Measurements from ENCODE around the gene PCDH1. TPM values are rescaled to one million over a fixed set of nuclear protein-coding genes. Genes with fewer than 3 reads are reported as not detected.

The PCDH1 gene
- total RNA-seq, 1 donor from 2014 or later = 143 TPM

DNA sequence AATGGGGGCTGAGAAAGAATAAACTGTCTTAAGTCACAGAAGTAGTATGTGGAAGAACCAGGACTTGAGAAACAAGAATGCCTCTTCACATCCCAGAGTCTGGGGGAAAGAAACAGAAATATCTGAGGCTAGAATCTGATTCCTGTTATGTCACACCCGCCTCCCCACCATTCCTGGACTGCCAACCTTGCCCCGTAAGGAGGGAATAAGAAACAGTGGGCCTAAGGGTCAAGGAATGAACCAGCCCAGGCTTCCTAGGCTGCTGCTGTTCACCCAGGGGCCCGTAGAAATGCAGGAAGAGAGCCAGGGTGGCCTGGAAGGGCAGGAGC lies 4.3 kb downstream of the PCDH1 start:
- DNase-seq (ENCODE audit: low read depth, low spot score) = no peak

DNA sequence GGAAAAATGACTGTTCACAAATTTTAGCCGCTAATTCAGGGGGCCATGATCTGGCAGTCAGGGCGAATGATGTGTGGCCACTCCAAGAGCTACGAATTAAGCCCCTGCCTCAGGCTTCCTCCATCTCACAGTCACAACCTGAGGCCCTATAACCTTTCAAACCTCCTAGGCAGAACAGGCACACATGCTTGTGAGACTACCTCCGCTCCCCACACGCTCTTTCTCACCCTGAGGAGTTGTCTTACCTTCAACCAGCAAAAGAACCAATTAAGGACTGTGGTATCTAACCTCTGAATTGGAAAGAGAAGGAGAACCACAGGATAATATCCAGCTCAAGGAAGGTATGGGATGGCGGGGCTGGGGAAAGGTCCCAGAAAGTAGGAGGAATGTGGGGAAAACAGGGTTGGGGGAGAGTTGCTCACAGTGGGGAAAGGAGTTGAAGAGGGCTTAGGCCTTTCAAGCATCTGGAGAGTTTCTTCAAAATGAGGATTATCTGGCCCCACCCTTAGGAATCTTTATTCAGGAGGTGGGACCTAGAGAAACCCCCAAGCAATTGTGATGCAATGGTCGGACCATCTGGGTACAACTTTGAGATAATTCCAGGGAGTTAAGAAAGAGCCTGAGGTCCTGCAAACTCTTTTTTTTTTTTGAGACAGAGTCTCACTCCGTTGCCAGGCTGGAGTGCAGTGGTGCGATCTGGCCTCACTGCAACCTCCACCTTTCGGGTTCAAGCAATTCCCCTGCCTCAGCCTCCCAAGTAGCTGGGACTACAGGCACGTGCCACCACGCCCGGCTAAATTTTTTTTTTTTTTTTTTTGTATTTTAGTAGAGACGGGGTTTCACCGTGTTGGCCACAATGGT lies 5.5 kb downstream of the PCDH1 start:
- DNase-seq (ENCODE audit: low read depth, low spot score) = no peak

- no peak for DNase-seq (ENCODE audit: low read depth, low spot score)
Observed at GRCh38 chr5:141871870-141872269, 6.3 kb downstream of the PCDH1 start.

DNA sequence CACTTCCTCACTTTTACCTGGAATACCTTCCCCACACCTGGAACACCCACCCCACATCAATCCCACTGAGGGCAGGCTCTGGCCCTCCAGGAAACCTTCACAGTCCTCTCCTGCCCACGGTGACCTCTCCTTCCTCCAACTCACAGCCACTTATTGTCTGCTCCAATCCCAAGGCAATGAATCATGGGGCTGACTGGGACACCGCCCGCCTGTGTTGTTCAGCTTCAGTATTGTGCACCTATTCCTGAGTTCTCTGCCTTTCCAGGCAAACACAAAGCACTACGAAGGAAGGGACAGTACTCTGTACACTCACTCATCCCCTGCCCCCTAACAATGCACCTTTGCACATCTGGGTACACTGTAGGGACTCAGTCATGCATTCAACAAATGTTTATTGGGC lies 7.3 kb downstream of the PCDH1 start:
- DNase-seq (ENCODE audit: low read depth, low spot score) = peak; percentile 46

- DNase-seq (ENCODE audit: low read depth, low spot score) = no peak
Observed at GRCh38 chr5:141870228-141870627, 8.0 kb downstream of the PCDH1 start.

- no peak for DNase-seq (ENCODE audit: low read depth, low spot score)
Observed at GRCh38 chr5:141869514-141869913, 8.7 kb downstream of the PCDH1 start.

DNA sequence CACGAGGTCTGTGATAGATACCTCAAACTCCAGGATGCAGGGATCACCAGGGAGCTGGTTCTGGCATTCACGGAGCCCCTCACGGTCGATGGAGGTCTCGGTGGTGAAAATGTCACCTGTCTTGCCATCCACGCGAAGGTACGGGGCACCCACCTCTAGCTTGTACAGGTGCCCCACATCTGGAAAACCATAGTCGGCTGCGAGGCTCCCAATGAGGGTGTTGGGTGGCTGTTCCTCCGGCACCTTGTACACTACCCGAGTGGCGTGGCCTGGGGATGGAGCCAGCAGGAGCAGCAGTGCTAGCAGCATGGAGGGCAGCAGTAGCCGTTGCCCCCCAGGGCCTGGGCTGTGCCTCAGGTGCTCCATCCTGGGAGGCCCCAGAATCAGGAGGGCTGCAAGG lies 9.2 kb downstream of the PCDH1 start:
- DNase-seq (ENCODE audit: low read depth, low spot score) = no peak

DNA sequence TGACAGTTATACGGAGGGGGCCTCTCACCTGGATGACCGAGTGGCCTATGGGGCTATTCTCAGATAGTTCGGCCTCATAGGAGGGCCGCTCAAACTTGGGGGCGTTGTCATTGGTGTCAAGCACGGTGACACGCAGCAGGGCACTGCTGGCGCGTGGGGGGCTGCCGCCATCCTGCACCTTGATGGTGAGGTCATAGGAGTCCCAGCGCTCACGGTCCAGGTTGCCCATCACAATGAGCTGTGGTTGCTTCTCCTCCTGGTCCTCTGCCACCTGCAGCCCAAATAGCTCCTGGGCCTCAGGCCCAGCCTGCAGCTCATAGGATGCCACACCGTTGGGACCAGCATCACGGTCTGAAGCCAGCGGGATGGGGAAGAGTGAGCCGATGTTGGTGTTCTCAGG lies 9.7 kb downstream of the PCDH1 start:
- DNase-seq (ENCODE audit: low read depth, low spot score) = no peak

DNA sequence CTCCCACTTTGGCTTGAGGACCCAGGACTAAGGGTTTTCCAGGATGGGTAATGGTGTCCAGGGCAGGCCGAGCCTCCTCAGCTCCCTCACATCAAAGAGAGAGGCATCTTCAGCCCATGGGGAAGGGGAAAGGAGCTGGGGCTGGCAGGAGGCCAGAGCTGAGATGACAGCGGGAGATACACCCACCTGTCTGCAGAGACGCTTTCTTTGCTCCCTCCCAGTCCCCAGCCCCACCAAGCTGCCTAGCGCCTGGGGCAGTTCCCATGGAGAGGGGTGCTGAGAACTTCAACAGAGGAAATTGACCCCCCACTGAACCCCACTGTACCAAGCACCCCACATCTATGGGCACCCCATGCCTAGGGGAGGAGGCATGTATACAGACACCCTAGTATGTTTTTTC lies 10.6 kb downstream of the PCDH1 start:
- DNase-seq (ENCODE audit: low read depth, low spot score) = no peak

DNA sequence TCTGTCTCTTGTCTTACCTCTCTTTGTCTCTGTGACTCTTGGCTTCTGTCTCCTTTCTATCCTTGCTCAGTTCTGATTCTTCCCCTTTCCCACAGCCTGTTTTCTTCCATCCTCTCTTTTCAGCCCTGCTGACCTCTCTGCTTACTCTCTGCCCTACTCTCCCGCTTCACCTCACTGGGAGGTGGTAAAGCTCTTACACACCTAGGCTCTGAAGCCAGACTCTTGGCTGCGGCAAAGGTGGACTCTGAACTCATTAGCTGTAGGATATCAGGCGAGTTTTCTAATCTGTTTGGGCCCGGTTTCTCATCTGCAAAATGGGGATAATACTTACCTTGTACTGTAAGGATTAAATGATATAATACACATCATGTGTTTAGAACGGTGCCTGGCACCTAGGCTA lies 11.1 kb downstream of the PCDH1 start:
- DNase-seq (ENCODE audit: low read depth, low spot score) = no peak

DNA sequence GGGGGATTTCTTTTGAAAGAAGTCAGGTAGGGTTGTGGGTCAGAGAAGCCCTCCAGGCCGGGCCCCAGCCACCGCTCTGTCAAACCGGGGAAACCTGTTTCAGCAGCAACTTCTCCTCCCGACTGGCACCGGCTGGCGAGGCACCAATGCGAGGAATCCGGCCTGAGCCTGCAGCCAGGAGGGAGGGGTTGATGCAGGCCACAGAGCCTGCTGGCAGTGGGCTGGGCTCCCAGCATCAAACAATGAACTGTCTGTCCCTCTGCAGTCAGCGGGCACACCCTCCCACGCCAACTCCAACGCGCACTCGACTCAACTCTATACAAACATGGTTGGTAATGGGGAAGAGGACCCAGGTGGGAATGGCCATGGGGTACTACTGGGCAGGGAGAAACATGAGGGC lies 12.1 kb downstream of the PCDH1 start:
- DNase-seq (ENCODE audit: low read depth, low spot score) = no peak

- no peak for DNase-seq (ENCODE audit: low read depth, low spot score)
Observed at GRCh38 chr5:141865406-141865805, 12.8 kb downstream of the PCDH1 start.

- DNase-seq (ENCODE audit: low read depth, low spot score) = no peak
Observed at GRCh38 chr5:141864371-141865370, 13.5 kb downstream of the PCDH1 start.

- DNase-seq (ENCODE audit: low read depth, low spot score) = no peak
Observed at GRCh38 chr5:141863569-141864178, 14.5 kb downstream of the PCDH1 start.

DNA sequence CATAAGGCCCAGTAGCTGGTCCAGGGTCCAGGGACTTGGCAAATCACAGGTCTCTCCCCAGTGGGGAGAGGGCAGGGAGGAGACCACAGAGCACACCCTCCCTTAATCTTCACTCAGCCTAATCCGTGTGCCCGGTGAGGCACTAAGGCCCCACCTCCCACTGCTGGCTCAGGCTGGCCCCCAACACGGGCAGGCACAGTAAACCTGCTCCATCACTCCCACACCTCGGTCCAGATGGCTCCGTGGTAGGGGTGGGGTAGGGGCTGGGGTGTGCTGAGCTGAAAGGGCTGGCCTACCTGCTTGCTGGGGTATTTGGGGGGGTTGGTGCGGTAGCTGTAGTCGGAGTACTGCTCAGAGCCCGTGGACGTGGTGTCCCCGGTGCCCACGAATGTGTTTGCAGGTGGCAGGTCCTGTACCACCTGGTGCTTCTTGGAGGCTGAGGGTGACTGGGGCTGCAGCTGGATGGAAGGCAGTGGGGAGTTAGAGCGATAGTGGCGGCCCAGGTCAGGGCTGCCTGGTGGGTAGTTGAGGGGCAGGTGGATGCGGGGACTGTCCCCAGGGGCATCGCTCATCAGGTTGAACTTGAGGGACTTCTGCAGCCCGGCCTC lies 15.2 kb downstream of the PCDH1 start:
- DNase-seq (ENCODE audit: low read depth, low spot score) = no peak

GRCh38 chr5:141861194-141861593 lies 17.0 kb downstream of the PCDH1 start:
- DNase-seq (ENCODE audit: low read depth, low spot score) = no peak

GRCh38 chr5:141858079-141858765 lies 20.0 kb downstream of the PCDH1 start:
- no peak for DNase-seq (ENCODE audit: low read depth, low spot score)

DNA sequence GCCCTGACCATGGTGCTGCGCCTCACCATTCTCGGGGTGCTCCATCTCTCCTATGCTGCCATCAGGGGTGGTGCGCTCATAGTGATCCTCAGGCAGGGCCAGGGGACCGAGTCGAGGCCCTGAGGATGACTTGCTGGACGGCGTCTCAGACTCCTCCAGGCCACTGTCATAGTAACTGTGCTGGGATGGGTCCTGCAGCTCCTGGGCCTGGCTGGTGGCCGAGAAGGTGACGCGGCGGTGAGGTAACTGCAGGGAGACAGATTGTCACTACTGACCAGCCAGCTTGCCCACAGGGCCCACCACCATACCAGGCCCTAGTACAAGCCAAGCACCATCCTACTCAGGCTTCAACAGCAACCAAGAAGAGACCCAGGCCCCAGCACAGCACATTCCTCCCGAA lies 21.0 kb downstream of the PCDH1 start:
- no peak for DNase-seq (ENCODE audit: low read depth, low spot score)

DNA sequence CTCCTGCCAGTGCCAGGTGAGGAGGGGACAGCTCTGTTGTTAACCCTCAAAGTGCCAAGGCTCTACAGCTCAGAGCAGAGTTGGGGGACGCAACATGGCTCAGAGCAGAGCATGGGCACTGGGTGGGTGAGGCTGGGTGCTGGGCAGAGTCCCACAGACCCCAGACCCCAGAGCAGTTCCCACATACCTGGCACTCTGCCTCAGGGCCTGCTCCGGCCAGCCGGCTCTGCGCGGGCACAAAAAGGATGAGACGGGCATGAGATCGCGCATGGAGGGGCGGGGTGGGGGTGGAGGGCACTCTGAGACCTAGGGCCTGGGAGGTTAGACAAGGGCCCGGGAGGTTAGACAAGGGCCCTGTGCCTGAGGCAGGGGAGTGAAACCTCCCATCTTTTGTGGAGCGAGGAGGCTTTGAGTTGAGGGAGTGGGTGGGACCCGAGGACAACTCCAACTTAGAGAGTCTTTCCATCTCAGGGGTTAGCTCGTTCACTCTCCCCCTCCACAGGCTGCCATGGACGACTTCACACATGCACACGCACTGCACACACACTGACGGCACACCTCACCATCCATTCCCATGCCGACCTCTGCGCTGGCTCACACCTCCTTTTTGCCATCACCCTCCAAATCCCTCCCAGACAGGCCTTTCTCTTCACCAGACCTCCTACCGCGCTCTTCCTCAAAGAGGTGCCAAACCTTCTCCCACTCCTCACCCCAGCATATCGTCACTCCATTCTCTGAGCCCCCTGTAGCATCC lies 22.0 kb downstream of the PCDH1 start:
- DNase-seq (ENCODE audit: low read depth, low spot score) = no peak
